BE2C (cell line): ENCODE data around the gene RAPSN.

Source experiments
- DNase-seq: peaks from one replicate; pipeline ENCODE4 v3.0.0-alpha.2; 2020
- H3K27me3 ChIP-seq: fragments of 250-450 bp; sonication (Bioruptor Pico); 2 replicates; pipeline ENCODE4 v1.5.1; 2020; ENCODE audit warnings: mild to moderate bottlenecking
- H3K36me3 ChIP-seq: fragments of 250-450 bp; sonication (Bioruptor Pico); 2 replicates; pipeline ENCODE4 v1.5.1; 2020; ENCODE audit warnings: mild to moderate bottlenecking
- H3K4me1 ChIP-seq: fragments of 250-450 bp; sonication (Bioruptor Pico); 2 replicates; pipeline ENCODE4 v1.5.1; 2020
- H3K4me3 ChIP-seq: 2 replicates; pipeline ENCODE4 v1.5.1; 2011; ENCODE audit warnings: low read depth, low read length
- H3K9me3 ChIP-seq: fragments of 250-450 bp; sonication (Bioruptor Pico); 2 replicates; pipeline ENCODE4 v1.5.1; 2020
- TF ChIP-seq, protein P1 (sequence below): IDR thresholded peaks from 2 replicates; pipeline ENCODE4 v1.5.1; 2012; ENCODE audit warnings: mild to moderate bottlenecking, low read depth, low read length

Gene RAPSN

DNA sequence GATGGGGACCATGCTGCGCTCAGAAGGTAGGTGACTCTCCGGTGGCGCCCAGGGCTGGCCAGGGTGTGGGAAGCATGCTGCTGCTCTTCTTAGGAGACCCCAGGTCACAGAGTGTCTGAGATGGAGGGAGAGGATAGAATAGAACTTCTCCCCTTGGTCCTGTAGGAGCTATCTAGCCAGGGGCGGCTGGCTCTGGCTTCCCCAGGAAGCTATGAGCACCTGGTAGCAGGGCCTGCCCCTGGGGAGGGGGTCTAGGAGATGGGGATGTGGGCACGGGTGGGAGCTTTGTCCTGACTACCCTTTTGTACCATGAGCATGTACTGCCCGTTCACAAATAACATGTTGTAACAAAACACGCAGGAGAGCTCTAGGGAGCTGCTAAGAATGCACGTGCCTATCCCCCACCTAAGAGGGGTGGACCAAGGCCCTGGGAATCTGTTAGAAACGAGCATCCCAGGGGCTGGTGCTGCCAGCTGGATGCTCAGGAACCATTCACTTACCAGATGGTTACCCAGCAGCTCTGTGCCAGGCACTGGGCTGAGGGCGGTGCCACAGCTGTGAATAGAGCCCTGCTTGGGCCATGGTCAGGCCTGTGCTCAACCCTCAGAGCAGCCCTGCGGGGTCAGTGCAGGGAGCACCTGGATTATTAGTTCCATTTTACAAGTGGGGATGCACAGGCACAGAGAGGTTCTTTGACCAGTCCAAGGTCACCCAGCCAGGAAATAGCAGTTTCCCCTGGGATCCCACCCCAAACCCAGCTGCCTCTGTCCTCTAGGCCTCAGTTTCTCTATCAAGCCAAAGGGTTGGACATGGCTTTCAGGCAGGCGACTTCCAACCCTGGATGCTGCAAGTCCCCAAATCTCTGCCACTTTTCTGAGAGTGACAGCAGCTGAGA, 38.3 kb downstream of the RAPSN start:
- Histone ChIP-seq H3K36me3 (peaks cover 2% of the 10 kb centered on the region; the same call in 1 of the 2 replicates), H3K9me3 (no peaks in the 10 kb centered on the region), H3K27me3 (no peaks in the 10 kb centered on the region), H3K4me1 (no peaks in the 10 kb centered on the region), H3K4me3 (no peak overlapping the region)
- TF ChIP-seq, protein P1, sequence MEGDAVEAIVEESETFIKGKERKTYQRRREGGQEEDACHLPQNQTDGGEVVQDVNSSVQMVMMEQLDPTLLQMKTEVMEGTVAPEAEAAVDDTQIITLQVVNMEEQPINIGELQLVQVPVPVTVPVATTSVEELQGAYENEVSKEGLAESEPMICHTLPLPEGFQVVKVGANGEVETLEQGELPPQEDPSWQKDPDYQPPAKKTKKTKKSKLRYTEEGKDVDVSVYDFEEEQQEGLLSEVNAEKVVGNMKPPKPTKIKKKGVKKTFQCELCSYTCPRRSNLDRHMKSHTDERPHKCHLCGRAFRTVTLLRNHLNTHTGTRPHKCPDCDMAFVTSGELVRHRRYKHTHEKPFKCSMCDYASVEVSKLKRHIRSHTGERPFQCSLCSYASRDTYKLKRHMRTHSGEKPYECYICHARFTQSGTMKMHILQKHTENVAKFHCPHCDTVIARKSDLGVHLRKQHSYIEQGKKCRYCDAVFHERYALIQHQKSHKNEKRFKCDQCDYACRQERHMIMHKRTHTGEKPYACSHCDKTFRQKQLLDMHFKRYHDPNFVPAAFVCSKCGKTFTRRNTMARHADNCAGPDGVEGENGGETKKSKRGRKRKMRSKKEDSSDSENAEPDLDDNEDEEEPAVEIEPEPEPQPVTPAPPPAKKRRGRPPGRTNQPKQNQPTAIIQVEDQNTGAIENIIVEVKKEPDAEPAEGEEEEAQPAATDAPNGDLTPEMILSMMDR, result no peak
- DNase-seq, result no peak

DNA sequence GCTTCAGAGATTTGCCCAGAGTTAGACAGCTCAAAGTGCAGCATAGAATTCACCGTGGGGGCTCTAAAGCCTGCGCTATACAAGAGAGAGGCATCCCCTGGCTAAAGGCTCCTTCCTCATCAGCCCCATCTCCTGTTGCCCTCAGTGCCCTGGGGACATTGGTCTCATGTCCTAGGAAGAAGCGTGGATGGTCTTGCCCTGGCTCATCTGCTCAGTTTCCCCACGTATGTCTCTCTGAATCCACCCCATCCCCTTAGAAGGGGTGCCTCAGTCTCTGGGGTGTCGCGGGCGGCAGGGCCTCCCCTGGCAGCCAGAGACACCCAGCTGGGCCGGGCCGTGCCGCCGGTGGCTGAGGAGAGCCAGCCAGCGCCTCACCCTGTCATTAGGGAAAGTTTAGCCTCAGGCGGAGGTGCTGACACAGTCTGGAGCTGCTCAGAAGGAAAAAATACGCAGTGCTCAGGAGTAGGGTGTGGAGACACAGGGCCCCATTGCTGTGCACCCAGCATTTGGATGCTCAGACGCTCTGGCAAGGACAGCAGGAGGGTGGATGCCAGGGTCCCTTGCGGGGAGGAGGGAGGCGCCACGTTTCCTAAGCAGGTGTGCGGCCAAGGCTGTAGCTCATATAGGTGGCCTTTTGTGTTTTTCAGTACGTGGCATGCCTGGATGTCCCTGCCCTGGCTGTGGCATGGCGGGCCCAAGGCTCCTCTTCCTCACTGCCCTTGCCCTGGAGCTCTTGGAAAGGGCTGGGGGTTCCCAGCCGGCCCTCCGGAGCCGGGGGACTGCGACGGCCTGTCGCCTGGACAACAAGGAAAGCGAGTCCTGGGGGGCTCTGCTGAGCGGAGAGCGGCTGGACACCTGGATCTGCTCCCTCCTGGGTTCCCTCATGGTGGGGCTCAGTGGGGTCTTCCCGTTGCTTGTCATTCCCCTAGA, 39.2 kb downstream of the RAPSN start:
- H3K4me3 ChIP-seq, result peak overlapping the region; percentile 74
- TF ChIP-seq, protein P1, result no peak
- H3K27me3 ChIP-seq, result no peaks in the 10 kb centered on the region
- H3K9me3 ChIP-seq, result no peaks in the 10 kb centered on the region
- peaks cover 2% of the 10 kb centered on the region; the same call in 1 of the 2 replicates for H3K36me3 ChIP-seq
- H3K4me1 ChIP-seq, result no peaks in the 10 kb centered on the region
- DNase-seq, result no peak

DNA sequence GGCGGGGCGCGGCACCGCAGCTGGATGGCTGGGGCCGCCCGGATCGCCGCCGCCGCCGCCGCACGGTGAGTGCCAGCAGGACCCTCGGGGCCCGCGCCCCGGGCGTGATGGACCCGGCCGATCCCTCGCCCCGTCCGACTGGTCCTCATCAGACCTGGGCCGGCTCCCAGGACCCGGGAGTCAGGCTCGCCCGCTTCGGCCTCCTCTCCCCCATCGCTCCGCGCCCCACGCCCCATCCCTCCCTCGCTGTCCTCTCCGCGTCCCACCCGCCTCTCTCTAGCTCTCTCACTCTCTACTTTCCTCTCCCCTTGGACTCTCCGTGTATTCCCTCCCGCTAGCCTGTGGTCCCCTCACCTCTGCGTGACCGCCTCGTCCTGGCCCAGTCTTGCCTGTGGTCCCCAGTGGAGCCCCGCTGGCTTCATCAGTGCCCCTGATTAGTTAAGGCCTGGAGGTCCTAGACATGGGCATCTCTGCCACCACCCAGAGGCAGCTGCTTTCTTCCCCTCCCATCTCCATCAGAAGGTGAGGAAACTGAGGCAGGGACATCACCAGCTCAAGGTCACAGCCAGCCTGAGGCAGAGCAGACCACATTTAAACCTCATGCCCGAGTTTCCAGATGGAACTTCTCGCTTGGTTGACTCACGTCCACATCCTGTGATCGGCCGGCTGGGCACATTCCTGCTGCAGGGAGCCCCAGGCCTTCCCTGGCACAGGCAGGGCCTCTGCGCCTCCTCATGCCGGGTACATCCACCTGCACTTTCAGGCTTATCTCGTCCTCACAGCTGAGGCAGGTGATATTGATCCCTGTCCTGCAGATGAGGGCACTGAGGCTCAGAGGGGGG, 40.1 kb downstream of the RAPSN start:
- TF ChIP-seq, protein P1, result no peak
- DNase-seq, result peak; percentile 67

DNA sequence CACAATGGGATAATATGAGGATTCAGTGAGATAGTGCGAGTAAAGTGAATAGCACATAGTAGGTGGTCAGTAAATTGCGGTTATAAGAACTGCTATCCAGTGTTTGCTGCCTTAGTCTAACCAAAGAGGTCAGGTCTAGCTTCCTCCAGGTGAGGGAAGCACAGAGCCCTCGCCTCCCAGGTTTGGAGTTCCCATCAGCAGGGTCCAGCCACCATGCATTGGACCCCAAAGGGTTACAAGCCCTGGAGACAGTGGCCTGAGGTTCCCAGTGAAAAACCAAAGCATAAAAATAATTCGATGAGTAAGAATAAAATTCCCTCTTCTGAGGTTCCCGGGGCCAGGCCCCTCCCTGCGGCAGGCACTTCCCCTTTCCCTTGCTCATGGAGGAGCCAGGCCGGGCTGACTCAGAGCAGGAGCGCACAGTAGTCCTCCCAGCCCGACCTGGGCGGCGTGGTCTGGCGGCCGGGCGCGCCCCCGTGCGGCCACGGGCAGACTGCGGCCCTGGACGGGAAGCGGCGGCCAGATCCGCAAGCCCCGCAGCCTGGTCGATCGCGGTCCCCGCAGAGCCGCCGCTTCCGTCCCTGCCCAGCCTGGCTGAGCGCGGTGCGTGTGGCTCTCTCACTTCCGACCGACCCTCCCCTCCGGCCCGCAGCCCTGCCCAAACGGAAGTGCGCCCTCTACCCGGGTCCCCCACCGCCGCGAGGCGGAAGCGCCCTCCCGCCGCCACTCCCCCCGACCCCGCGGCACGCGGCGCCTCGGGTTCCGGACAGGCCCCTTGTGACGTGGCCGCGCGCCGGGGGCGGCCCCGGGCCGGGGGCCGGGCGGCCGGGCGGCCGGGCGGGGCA, 41.0 kb downstream of the RAPSN start, which contains the start of gene SLC39A13:
Gene SLC39A13, plus strand, starts transcription at position 845 of the 845 bp plus-strand sequence. CDS start 1,505 bp downstream, outside the sequence.
- TF ChIP-seq, protein P1, result peak; percentile 45
- no peaks in the 10 kb centered on the region for H3K27me3 ChIP-seq
- no peaks in the 10 kb centered on the region for H3K4me1 ChIP-seq
- H3K9me3 ChIP-seq, result no peaks in the 10 kb centered on the region
- peaks cover 2% of the 10 kb centered on the region; the same call in 1 of the 2 replicates for H3K36me3 ChIP-seq
- peak; percentile 91 for DNase-seq
- H3K4me3 ChIP-seq, result peak within 1 kb of the TSS; percentile 74

More for the DNA sequence above, 40.1 kb downstream of the RAPSN start:
- no peaks in the 10 kb centered on the region for H3K4me1 ChIP-seq
- H3K4me3 ChIP-seq, result peak overlapping the region; percentile 74
- H3K36me3 ChIP-seq, result peaks cover 2% of the 10 kb centered on the region; the same call in 1 of the 2 replicates
- H3K27me3 ChIP-seq, result no peaks in the 10 kb centered on the region
- H3K9me3 ChIP-seq, result no peaks in the 10 kb centered on the region
